ENCODE measurements around the gene HSPA4L. TPM values are rescaled to one million over a fixed set of nuclear protein-coding genes. Genes with fewer than 3 reads are reported as not detected.

Gene HSPA4L
- total and polyA plus RNA-seq, 7 experiments from 2014 or later, result 1.1 TPM; not detected in 6

DNA sequence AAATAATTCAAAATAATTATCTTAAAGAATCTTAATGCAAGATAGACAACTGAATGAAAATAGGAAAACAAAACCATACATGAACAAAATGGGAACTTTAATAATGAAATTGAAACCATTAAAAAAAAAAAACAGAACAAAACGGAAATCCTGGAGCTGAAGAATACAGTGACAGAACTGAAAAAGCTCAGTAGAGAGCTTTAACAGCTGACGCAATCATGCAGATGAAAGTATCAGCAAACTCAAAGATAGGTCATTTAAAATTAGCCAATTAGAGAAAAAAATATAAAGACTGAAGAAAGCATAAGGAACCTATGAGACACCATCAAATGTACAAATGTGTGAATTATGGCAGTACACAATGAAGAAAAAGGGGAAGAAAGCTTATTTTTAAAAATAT lies 33.2 kb upstream of the HSPA4L start:
- no peak overlapping the region for H3K4me3 ChIP-seq (ENCODE audit: low read length)
- H3K36me3 Mint-ChIP-seq, result peaks cover 0 to 4% (median 0%) of the 10 kb centered on the region in 5 donors
- H3K27me3 Mint-ChIP-seq, result peaks cover 4 to 24% (median 19%) of the 10 kb centered on the region in 5 donors
- H3K36me3 ChIP-seq (ENCODE audit: control insufficient read depth in 2 of 3, insufficient read depth in 3 of 3, low read length in 3 of 3), result no peaks in the 10 kb centered on the region
- intact Hi-C loops (cut with micrococcal nuclease), result no loop called here
- H3K9me3 Mint-ChIP-seq, result peaks cover 0 to 28% (median 12%) of the 10 kb centered on the region in 11 donors
- ChIA-PET POLR2A (no interaction called here), CTCF (no interaction called here)
- H3K4me3 Mint-ChIP-seq, result no peak overlapping the region
- no peaks in the 10 kb centered on the region for H3K4me1 Mint-ChIP-seq
- no peak overlapping the region for H3K27ac Mint-ChIP-seq
- no peak overlapping the region for H3K27ac ChIP-seq (ENCODE audit: low read depth, low read length)
- no peaks in the 10 kb centered on the region for H3K4me1 ChIP-seq (ENCODE audit: control insufficient read depth in 2 of 2, insufficient read depth in 2 of 2, low read length in 2 of 2)
- DNase-seq (no peak), ATAC-seq (no peak)
- peaks cover 0 to 10% (median 0%) of the 10 kb centered on the region in 3 experiments for H3K9me3 ChIP-seq (ENCODE audit: control insufficient read depth in 2 of 3, low read length in 3 of 3)
- H3K27me3 ChIP-seq (ENCODE audit: control insufficient read depth in 2 of 2, insufficient read depth in 2 of 2, low read length in 2 of 2), result no peaks in the 10 kb centered on the region

- Histone ChIP-seq H3K4me1 (ENCODE audit: control insufficient read depth in 2 of 2, insufficient read depth in 2 of 2, low read length in 2 of 2) (no peaks in the 10 kb centered on the region), H3K36me3 (ENCODE audit: control insufficient read depth in 2 of 3, insufficient read depth in 3 of 3, low read length in 3 of 3) (no peaks in the 10 kb centered on the region), H3K9me3 (ENCODE audit: control insufficient read depth in 2 of 3, low read length in 3 of 3) (no peaks in the 10 kb centered on the region), H3K27me3 (ENCODE audit: control insufficient read depth in 2 of 2, insufficient read depth in 2 of 2, low read length in 2 of 2) (no peaks in the 10 kb centered on the region), H3K27ac (ENCODE audit: low read depth, low read length) (no peak overlapping the region), H3K4me3 (ENCODE audit: low read length) (no peak overlapping the region)
- POLR2A ChIA-PET, result no interaction called here
- intact Hi-C loops (cut with micrococcal nuclease), result no loop called here
- DNase-seq (no peak), ATAC-seq (no peak)
- Mint-ChIP-seq H3K9me3 (peaks cover 0 to 9% (median 2%) of the 10 kb centered on the region in 11 donors), H3K4me3 (no peak overlapping the region), H3K27ac (no peak overlapping the region), H3K27me3 (peaks cover 7 to 24% (median 15%) of the 10 kb centered on the region in 5 donors), H3K4me1 (no peaks in the 10 kb centered on the region), H3K36me3 (no peaks in the 10 kb centered on the region)
- CTCF ChIA-PET, result no interaction called here
These were observed 25.2 kb upstream of the HSPA4L start for GRCh38 chr4:127756906-127757305.

GRCh38 chr4:127759228-127759820 lies 22.8 kb upstream of the HSPA4L start:
- Histone ChIP-seq H3K4me1 (ENCODE audit: control insufficient read depth in 2 of 2, insufficient read depth in 2 of 2, low read length in 2 of 2) (no peaks in the 10 kb centered on the region), H3K36me3 (ENCODE audit: control insufficient read depth in 2 of 3, insufficient read depth in 3 of 3, low read length in 3 of 3) (no peaks in the 10 kb centered on the region), H3K9me3 (ENCODE audit: control insufficient read depth in 2 of 3, low read length in 3 of 3) (no peaks in the 10 kb centered on the region), H3K4me3 (ENCODE audit: low read length) (no peak overlapping the region), H3K27me3 (ENCODE audit: control insufficient read depth in 2 of 2, insufficient read depth in 2 of 2, low read length in 2 of 2) (no peaks in the 10 kb centered on the region), H3K27ac (ENCODE audit: low read depth, low read length) (no peak overlapping the region)
- ATAC-seq (no peak), DNase-seq (no peak)
- ChIA-PET POLR2A (no interaction called here), CTCF (no interaction called here)
- no peak overlapping the region for H3K4me3 Mint-ChIP-seq
- no peaks in the 10 kb centered on the region for H3K36me3 Mint-ChIP-seq
- no peak overlapping the region for H3K27ac Mint-ChIP-seq
- intact Hi-C loops (cut with micrococcal nuclease), result no loop called here
- H3K9me3 Mint-ChIP-seq, result peaks cover 0 to 4% (median 2%) of the 10 kb centered on the region in 11 donors
- peaks cover 2 to 20% (median 11%) of the 10 kb centered on the region in 5 donors for H3K27me3 Mint-ChIP-seq
- H3K4me1 Mint-ChIP-seq, result no peaks in the 10 kb centered on the region

- Mint-ChIP-seq H3K4me3 (no peak overlapping the region), H3K9me3 (peaks cover 0 to 4% (median 2%) of the 10 kb centered on the region in 11 donors), H3K27me3 (peaks cover 4 to 20% (median 11%) of the 10 kb centered on the region in 5 donors), H3K27ac (no peak overlapping the region), H3K4me1 (no peaks in the 10 kb centered on the region), H3K36me3 (no peaks in the 10 kb centered on the region)
- H3K36me3 ChIP-seq (ENCODE audit: control insufficient read depth in 2 of 3, insufficient read depth in 3 of 3, low read length in 3 of 3), result no peaks in the 10 kb centered on the region
- CTCF ChIA-PET, result no interaction called here
- POLR2A ChIA-PET, result no interaction called here
- ATAC-seq (no peak), DNase-seq (no peak)
- intact Hi-C loops (cut with micrococcal nuclease), result no loop called here
- no peak overlapping the region for H3K4me3 ChIP-seq (ENCODE audit: low read length)
- no peak overlapping the region for H3K27ac ChIP-seq (ENCODE audit: low read depth, low read length)
- no peaks in the 10 kb centered on the region for H3K27me3 ChIP-seq (ENCODE audit: control insufficient read depth in 2 of 2, insufficient read depth in 2 of 2, low read length in 2 of 2)
- no peaks in the 10 kb centered on the region for H3K4me1 ChIP-seq (ENCODE audit: control insufficient read depth in 2 of 2, insufficient read depth in 2 of 2, low read length in 2 of 2)
- H3K9me3 ChIP-seq (ENCODE audit: control insufficient read depth in 2 of 3, low read length in 3 of 3), result no peaks in the 10 kb centered on the region
These were observed 22.2 kb upstream of the HSPA4L start for GRCh38 chr4:127759893-127760292.

- no peak overlapping the region for H3K27ac Mint-ChIP-seq
- ChIA-PET CTCF (no interaction called here), POLR2A (no interaction called here)
- H3K27me3 Mint-ChIP-seq, result peaks cover 32 to 56% (median 39%) of the 10 kb centered on the region in 5 donors
- no peak overlapping the region for H3K27ac ChIP-seq (ENCODE audit: low read depth, low read length)
- ATAC-seq (no peak), DNase-seq (no peak)
- H3K9me3 Mint-ChIP-seq, result peaks cover 0 to 1% (median 0%) of the 10 kb centered on the region in 11 donors
- no peaks in the 10 kb centered on the region for H3K4me1 ChIP-seq (ENCODE audit: control insufficient read depth in 2 of 2, insufficient read depth in 2 of 2, low read length in 2 of 2)
- no peak overlapping the region for H3K4me3 ChIP-seq (ENCODE audit: low read length)
- intact Hi-C loops (cut with micrococcal nuclease), result no loop called here
- no peaks in the 10 kb centered on the region for H3K9me3 ChIP-seq (ENCODE audit: control insufficient read depth in 2 of 3, low read length in 3 of 3)
- H3K36me3 ChIP-seq (ENCODE audit: control insufficient read depth in 2 of 3, insufficient read depth in 3 of 3, low read length in 3 of 3), result no peaks in the 10 kb centered on the region
- peaks cover 0 to 7% of the 10 kb centered on the region in 2 donors for H3K27me3 ChIP-seq (ENCODE audit: control insufficient read depth in 2 of 2, insufficient read depth in 2 of 2, low read length in 2 of 2)
- H3K4me1 Mint-ChIP-seq, result no peaks in the 10 kb centered on the region
- peaks cover 0 to 3% (median 0%) of the 10 kb centered on the region in 5 donors for H3K36me3 Mint-ChIP-seq
- H3K4me3 Mint-ChIP-seq, result no peak overlapping the region
These were observed 10.4 kb upstream of the HSPA4L start for GRCh38 chr4:127771535-127772275.

GRCh38 chr4:127772769-127773671 lies 9.1 kb upstream of the HSPA4L start:
- ChIA-PET POLR2A (no interaction called here), CTCF (no interaction called here)
- H3K36me3 ChIP-seq (ENCODE audit: control insufficient read depth in 2 of 3, insufficient read depth in 3 of 3, low read length in 3 of 3), result no peaks in the 10 kb centered on the region
- no peak overlapping the region for H3K27ac ChIP-seq (ENCODE audit: low read depth, low read length)
- peaks cover 0 to 7% of the 10 kb centered on the region in 2 donors for H3K27me3 ChIP-seq (ENCODE audit: control insufficient read depth in 2 of 2, insufficient read depth in 2 of 2, low read length in 2 of 2)
- no peaks in the 10 kb centered on the region for H3K9me3 ChIP-seq (ENCODE audit: control insufficient read depth in 2 of 3, low read length in 3 of 3)
- intact Hi-C loops (cut with micrococcal nuclease), result no loop called here
- no peak overlapping the region for H3K27ac Mint-ChIP-seq
- H3K4me1 ChIP-seq (ENCODE audit: control insufficient read depth in 2 of 2, insufficient read depth in 2 of 2, low read length in 2 of 2), result no peaks in the 10 kb centered on the region
- H3K4me1 Mint-ChIP-seq, result no peaks in the 10 kb centered on the region
- H3K9me3 Mint-ChIP-seq, result peaks cover 0 to 1% (median 0%) of the 10 kb centered on the region in 11 donors
- H3K27me3 Mint-ChIP-seq, result peaks cover 43 to 67% (median 50%) of the 10 kb centered on the region in 5 donors
- H3K36me3 Mint-ChIP-seq, result peaks cover 0 to 3% (median 0%) of the 10 kb centered on the region in 5 donors
- no peak overlapping the region for H3K4me3 Mint-ChIP-seq
- DNase-seq (no peak), ATAC-seq (no peak)
- H3K4me3 ChIP-seq (ENCODE audit: low read length), result no peak overlapping the region

Data from naive thymus-derived CD4-positive, alpha-beta T cell (primary cell).